ENCODE measurements around the gene VARS2.

VARS2 gene

GRCh38 chr6:30937265-30937664 lies 23.2 kb downstream of the VARS2 start:
- no peak for TF ChIP-seq CTCF (IDR thresholded peaks at IDR 0.05; ENCODE audit: low read depth, low read length)
- H3K4me3 ChIP-seq (ENCODE audit: low read depth, low read length), result no peak overlapping the region
- peaks cover 14% of the 10 kb centered on the region for H3K27me3 ChIP-seq (ENCODE audit: insufficient read depth, low read depth, severe bottlenecking)
- no peaks in the 10 kb centered on the region for H3K36me3 ChIP-seq
- H3K27ac ChIP-seq, result no peak overlapping the region
- no peaks in the 10 kb centered on the region for H3K9me3 ChIP-seq (ENCODE audit: severe bottlenecking)
- DNase-seq, result no peak

GRCh38 chr6:30938730-30939129 lies 24.7 kb downstream of the VARS2 start:
- Histone ChIP-seq H3K27ac (no peak overlapping the region), H3K36me3 (no peaks in the 10 kb centered on the region), H3K27me3 (ENCODE audit: insufficient read depth, low read depth, severe bottlenecking) (peaks cover 18% of the 10 kb centered on the region), H3K9me3 (ENCODE audit: severe bottlenecking) (no peaks in the 10 kb centered on the region), H3K4me3 (ENCODE audit: low read depth, low read length) (no peak overlapping the region)
- no peak for DNase-seq
- no peak for TF ChIP-seq CTCF (IDR thresholded peaks at IDR 0.05; ENCODE audit: low read depth, low read length)

- no peak for TF ChIP-seq CTCF (IDR thresholded peaks at IDR 0.05; ENCODE audit: low read depth, low read length)
- Histone ChIP-seq H3K36me3 (no peaks in the 10 kb centered on the region), H3K9me3 (ENCODE audit: severe bottlenecking) (no peaks in the 10 kb centered on the region), H3K27ac (no peak overlapping the region), H3K4me3 (ENCODE audit: low read depth, low read length) (no peak overlapping the region), H3K27me3 (ENCODE audit: insufficient read depth, low read depth, severe bottlenecking) (peaks cover 22% of the 10 kb centered on the region)
- DNase-seq, result no peak
Measured at GRCh38 chr6:30939473-30939872, 25.4 kb downstream of the VARS2 start.

- no peak for DNase-seq
- Histone ChIP-seq H3K4me3 (ENCODE audit: low read depth, low read length) (no peak within 1 kb of the TSS), H3K27ac (no peak within 1 kb of the TSS), H3K27me3 (ENCODE audit: insufficient read depth, low read depth, severe bottlenecking) (peaks cover 23% of the 10 kb centered on the region), H3K9me3 (ENCODE audit: severe bottlenecking) (no peaks in the 10 kb centered on the region), H3K36me3 (no peaks in the 10 kb centered on the region)
- TF ChIP-seq CTCF (IDR thresholded peaks at IDR 0.05; ENCODE audit: low read depth, low read length), result no peak
Measured at GRCh38 chr6:30940361-30940986, 26.4 kb downstream of the VARS2 start, which contains the start of gene MUCL3. Gene MUCL3, plus strand, starts transcription at chr6:30940973. Its CDS starts 27 bp downstream, at chr6:30941000.

GRCh38 chr6:30942338-30943060 lies 28.5 kb downstream of the VARS2 start:
- H3K4me3 ChIP-seq (ENCODE audit: low read depth, low read length), result no peak overlapping the region
- DNase-seq, result peak; percentile 60
- H3K9me3 ChIP-seq (ENCODE audit: severe bottlenecking), result no peaks in the 10 kb centered on the region
- H3K36me3 ChIP-seq, result no peaks in the 10 kb centered on the region
- peak; percentile 45 for TF ChIP-seq CTCF (IDR thresholded peaks at IDR 0.05; ENCODE audit: low read depth, low read length)
- no peak overlapping the region for H3K27ac ChIP-seq
- H3K27me3 ChIP-seq (ENCODE audit: insufficient read depth, low read depth, severe bottlenecking), result peaks cover 44% of the 10 kb centered on the region

All from WERI-Rb-1 (cell line).